Suppressor macrophage treated with lipopolysaccharide for 4 hours (primary cell): ENCODE measurements around the gene CACNA1F.
A peak's percentile ranks its signal among the peaks of the same experiment; 100 is the strongest.

Experiments used
- DNase-seq: peaks from one replicate; pipeline ENCODE4 v3.0.0-alpha.2; 2020

CACNA1F gene

GRCh38 chrX:49172280-49172780 is 60.8 kb downstream of the CACNA1F start:
- DNase-seq: peak; percentile 60

DNA sequence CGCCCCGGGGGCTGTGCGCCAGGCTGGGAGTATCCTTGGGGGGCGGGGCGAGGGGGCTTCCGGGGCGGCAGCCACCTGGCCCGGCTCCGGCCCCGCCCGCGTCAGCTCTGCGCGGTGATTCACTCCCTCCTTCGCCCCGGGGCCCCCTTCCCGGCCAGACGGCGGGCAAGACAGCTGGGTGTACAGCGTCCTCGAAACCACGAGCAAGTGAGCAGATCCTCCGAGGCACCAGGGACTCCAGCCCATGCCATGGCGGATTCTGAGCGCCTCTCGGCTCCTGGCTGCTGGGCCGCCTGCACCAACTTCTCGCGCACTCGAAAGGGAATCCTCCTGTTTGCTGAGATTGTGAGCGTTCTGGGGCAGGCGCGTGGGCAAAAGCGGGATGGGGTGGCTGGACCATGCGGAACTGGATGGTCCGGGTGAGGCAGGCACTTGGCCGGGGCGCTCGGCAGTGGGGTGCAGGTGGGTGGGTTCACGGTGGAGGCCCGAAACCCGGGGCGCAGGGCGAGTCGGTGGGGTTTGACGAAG is 61.3 kb downstream of the CACNA1F start, which contains the start of gene PLP2:
TSS of gene PLP2 (plus strand) at position 147 of the 528 bp plus-strand sequence. CDS start at position 250, 103 bp downstream.
- DNase-seq: peak; percentile 42

GRCh38 chrX:49167740-49168108 is 65.4 kb downstream of the CACNA1F start:
- no peak for DNase-seq

DNA sequence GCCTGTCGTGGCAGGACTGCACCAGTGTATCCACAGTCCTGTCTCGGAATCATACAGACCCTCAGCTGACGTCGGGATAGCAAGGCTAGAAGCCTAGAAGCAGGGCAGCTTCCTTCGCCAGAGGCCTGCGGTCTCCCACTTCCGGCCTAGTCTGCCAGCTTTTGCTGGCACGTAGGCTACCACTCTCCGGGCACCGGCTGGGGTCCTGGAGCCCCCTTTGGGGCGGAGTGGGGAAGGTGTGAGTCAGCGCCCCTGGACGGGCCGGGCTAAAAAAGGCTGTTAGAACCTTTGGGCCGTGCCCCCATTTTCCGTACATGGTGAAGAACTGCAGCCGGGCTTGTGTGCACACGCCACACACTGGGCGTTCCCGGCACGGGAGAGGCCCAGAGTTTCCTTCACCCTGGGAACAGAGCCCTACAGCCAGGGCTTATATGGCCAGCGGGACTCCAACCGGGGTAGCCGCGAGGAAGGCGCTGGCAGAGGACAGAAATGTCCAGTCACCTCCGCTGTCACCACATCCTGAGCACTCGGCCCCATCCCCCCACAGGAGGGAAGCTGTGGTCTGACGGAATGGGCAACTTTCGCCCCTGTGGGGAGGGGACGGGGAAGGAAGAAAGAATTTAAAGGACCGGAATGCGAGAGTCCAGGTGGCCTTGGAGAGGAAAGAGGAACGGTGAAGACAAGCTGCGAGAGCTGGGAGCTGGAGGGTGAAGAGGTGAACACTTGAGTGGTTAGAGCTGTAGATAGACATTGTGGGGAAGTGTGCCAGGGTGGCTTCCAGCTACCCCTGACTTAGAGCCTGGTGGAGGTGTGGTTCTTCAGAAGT is 66.0 kb downstream of the CACNA1F start:
- DNase-seq: peak; percentile 60

DNA sequence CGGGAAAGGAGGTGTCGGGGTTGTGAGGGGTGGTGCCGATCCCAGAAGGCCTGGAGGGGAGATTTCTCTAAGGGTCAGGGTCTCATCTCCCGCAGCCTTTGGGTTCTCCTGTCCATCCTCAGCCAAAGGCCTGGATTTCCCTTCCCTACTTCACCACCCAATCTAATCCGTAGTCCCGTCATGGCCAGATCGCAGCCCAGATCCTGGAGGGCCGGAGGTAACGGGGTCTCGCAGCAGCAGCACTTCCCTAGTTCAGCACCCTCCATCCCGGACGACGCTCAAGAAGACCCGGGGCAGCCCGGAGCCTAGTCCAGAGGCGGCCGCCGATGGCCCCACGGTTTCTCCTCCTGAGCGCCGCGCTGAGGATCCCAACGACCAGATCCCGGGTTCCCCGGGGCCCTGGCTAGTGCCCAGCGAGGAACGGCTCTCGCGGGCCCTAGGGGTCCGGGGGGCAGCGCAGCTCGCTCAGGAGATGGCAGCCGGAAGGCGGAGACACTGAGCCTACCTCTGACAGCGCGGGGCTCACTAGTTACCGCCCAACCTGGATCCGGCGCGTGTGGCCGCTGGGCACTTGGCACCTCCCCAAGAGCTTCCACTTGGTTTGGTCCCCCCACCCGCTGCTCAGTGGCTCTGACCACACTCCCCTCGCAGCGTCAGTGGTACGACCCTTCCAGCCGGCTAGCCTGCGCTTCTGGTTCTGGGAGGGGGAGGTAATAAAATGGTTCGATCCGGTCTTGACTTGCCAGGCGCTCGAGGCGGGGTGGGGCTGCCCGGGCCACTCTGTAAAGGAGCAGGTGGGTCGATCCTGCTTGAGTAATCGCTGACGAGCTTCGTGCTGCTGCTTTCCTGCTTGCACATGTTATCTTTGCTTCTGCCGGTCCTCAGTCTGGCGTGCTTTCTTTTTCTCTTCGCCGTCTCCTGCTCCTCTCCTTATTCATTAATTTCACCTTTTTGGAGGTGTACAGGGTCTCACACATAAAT is 66.9 kb downstream of the CACNA1F start:
- peak; percentile 19 for DNase-seq

- no peak for DNase-seq
Observed at GRCh38 chrX:49164589-49165360, 68.4 kb downstream of the CACNA1F start.

DNA sequence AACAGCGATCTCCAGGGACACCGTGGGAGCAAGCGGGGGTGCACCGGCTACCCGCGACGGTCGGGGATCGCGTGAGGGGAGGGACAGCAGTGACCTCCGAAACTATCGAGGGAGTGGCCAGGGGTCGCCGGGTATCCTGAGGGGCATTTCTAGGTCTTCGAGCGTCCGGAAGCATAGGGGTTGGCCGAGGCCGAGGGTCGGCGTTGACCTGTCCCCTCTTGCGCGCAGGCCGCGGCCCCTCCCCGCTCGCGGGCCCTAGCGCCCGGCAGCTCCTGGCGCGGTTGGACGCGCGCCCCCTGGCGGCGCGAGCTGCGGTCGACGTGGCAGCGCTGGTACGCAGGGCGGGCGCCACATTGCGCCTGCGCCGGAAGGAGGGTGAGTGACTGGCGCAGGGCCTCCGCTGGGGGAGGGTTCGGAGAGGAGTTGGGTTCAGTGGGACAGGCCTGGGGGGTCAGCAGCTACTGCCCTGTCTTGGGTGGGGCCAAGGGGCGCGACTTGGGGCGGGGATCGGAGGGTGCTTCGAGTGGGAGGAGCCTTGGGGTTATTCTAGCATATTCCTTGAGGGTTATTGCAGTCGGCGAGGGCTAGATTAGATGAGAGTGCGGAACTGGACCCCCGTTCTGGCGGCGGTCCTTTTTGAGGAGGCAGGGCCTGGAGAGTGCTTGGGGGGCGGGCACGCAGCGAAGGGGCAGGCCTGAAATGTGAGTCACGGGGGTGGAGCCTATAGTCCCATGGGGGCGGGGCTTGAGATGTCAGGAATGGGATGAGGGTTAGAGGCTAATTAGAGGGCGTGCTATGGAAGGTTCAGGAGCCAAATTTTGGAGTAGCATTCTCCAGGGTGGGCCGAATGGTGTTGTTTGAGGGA is 69.4 kb downstream of the CACNA1F start:
- peak; percentile 90 for DNase-seq

DNA sequence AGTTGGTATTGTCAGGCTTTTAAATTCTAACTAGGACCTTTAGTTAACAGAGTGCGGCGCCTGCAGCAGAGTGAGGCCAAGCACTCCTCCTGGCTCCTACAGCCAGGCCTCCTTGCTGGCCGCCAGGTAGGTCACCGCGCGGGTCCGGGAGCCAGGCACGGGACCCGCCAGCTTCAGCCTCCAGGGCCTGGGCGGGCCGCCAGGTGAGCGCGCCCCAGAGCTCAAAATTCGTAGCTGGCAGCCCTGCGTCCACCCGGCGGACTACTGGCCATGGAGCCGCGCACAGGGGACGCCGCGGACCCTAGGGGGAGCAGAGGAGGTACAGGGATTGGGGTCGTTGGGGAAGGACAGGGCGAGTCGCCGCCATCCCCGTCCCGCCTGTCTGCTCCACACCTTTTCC is 70.5 kb downstream of the CACNA1F start, which contains the start of gene MAGIX:
TSS of gene MAGIX (plus strand) at position 139 of the 400 bp plus-strand sequence. CDS start at position 271, 132 bp downstream.
- no peak for DNase-seq

GRCh38 chrX:49161632-49162031 is 71.5 kb downstream of the CACNA1F start:
- no peak for DNase-seq

DNA sequence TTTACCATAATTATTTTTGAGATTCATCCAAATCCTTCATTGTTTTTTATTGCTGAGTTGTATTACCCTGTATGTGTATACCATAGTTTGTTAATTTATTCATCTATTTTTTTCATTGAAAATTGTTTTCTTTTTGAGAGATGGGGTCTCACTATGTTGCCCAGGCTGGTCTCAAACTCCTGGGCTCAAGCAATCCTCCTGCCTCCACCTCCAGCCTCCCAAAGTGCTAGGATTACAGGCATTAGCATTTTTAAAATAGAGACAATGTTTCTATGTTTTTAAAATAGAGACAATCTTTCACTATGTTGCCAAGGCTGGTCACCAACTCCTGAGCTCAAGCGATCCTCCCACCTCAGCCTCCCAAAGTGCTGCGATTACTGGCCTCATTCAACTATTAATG is 72.2 kb downstream of the CACNA1F start:
- DNase-seq: no peak

DNA sequence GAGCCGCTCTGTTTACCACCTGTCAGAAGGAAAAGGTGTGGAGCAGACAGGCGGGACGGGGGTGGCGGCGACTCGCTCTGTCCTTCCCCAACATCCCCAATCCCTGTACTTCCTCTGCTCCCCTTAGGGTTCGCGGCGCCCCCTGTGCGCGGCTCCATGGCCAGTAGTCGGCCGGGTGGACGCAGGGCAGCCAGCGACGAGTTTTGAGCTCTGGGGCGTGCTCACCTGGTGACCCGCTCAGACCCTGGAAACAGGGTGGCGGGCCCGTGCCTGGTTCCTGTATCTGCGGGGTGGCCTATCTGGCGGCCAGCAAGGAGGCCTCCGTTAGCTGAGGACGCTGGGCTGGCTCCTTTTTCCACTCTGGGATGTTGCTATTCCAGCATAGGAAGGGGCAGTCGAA is 75.9 kb downstream of the CACNA1F start:
- DNase-seq: no peak

DNA sequence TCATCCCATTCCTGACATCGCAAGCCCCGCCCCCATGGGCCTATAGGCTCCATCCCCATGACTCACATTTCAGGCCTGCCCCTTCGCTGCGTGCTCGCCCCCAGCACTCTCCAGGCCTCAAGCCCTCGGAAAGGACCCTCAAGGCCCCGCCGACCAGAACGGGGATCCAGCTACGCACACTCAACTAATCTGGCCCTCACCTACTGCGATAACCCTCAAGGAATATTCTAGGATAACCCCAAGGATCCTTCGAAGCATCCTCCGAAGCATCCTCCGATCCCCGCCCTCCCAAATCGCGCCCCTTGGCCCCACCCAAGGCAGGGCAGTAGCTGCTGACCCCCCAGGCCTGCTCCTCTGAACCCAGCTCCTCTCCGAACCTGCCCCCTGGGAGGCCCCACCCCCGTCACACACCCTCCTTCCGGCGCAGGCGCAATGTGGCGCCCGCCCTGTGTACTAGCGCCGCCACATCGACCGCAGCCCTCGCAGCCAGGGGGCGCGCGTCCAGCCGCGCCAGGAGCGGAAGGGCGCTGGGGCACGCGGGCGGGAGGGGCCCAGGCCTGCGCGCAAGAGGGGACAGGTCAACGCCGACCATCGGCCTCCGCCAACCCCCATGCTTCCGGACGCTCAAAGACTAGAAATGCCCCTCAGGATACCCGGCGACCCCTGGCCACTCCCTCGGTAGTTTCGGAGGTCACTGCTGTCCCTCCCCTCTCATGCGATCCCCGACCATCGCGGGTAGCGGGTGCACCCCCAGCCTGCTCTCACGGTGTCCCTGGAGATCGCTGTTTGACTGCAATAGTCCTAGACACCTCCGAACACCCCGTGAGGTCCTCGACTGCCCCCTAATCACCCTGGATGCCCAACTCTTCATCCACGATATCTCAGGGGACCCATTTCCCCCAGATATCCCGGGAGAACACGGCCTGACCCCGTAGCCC is 77.0 kb downstream of the CACNA1F start:
- DNase-seq: peak; percentile 90

GRCh38 chrX:49155243-49155899 is 77.8 kb downstream of the CACNA1F start:
- peak; percentile 25 for DNase-seq
